ENCODE results near the gene SEMA7A. TPM values are rescaled to one million over a fixed set of nuclear protein-coding genes. Genes with fewer than 3 reads are reported as not detected.

SEMA7A gene
- total and polyA plus RNA-seq, 2 of the 4 experiments (the other 2 are of a cell fraction), result 30.5 to 87.3 TPM

DNA sequence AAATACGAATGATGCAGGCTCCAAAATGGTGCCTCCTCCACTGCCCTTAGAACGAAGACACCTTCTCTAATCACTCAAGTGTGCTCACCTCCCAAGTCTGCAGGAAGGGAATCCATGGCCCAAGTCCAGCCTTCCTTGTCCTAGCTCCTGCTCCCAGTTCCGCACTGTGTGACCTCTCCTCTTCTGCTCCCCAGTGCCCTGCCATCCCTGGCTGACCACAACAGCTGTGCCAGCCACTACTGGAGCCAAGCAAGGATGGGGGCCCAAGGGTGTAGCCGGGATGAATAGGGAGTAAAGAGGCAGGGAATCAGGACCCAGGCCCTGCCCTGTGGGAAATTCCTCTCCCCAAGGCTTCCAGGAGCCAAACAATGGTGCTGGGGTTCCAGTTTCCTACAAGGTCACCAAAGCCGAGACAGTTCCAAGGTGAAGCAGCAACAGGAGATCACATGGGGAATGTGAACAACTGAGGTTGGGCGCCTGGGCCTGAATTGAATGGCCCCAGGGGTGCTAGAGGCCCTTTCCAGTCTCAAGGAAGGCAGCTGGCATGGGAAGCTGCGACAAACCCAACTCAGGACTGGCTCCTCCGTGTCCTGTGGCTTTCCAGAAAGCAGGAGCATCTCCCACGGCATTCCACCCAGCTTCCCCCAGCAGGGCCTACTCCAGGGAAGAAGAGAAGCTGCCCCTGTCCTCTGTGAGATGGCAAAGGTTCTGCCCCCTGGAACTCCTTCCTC lies 20.2 kb downstream of the SEMA7A start:
- CTCF ChIA-PET, result interaction anchor here (0.6 kb wide), 1 partner anchor 19 kb away, joined by 3 read pairs; no protein-coding TSS in a partner anchor
- H3K36me3 ChIP-seq (ENCODE audit: control insufficient read depth, insufficient read depth, low read length), result peaks cover 10% of the 10 kb centered on the region

More for the DNA sequence above, 20.2 kb downstream of the SEMA7A start:
- no peak overlapping the region for H2BK5ac ChIP-seq (ENCODE audit: low read depth, low read length, poor library complexity, severe bottlenecking)
- DNase-seq (no peak), ATAC-seq (ENCODE audit: low read depth) (no peak)
- in situ Hi-C loops (cut with MboI; ENCODE audit: low sequenced_read_pairs) (no loop called here), intact Hi-C loops (cut with micrococcal nuclease) (no loop called here), dilution Hi-C loops (cut with HindIII; ENCODE audit: low sequenced_read_pairs, unreplicated experiment) (no loop called here)
- no peak overlapping the region for H3K56ac ChIP-seq (ENCODE audit: extremely low read depth, insufficient read depth, low read length)
- H3K27ac ChIP-seq (ENCODE audit: insufficient read depth, low read length), result no peak overlapping the region
- H3K14ac ChIP-seq (replicated peaks; ENCODE audit: low read depth, low read length), result no peak overlapping the region
- H4K91ac ChIP-seq (ENCODE audit: insufficient read depth, low read depth, low read length), result no peak overlapping the region
- H3K4me2 ChIP-seq (ENCODE audit: low read depth, low read length), result no peak overlapping the region
- no peaks in the 10 kb centered on the region for H3K27me3 ChIP-seq (ENCODE audit: control insufficient read depth, insufficient read depth, low read length)
- H3K4me1 ChIP-seq (ENCODE audit: control insufficient read depth, insufficient read depth, low read length), result peaks cover 5% of the 10 kb centered on the region
- H2AK9ac ChIP-seq (replicated peaks; ENCODE audit: low read depth, low read length, poor library complexity), result peak overlapping the region; percentile 14
- H3K4me3 ChIP-seq (ENCODE audit: insufficient read depth, low read depth, low read length), result no peak overlapping the region
- WGBS, 2 experiments (ENCODE audit: extremely low coverage in 2 of 2, insufficient read length in 1 of 2), result 85% methylated on average over 2 of the region's 9 CpGs; no CpG with 5 or more reads in 1 of the 2 experiments
- H2BK20ac ChIP-seq (ENCODE audit: low read depth, low read length), result no peak overlapping the region
- H2BK15ac ChIP-seq (ENCODE audit: low read depth, low read length), result no peak overlapping the region
- no peak overlapping the region for H3K4ac ChIP-seq (ENCODE audit: low read depth, low read length)
- no TSS peak for BruUV-seq (replicated peaks)
- H3K18ac ChIP-seq (ENCODE audit: low read depth, low read length), result no peak overlapping the region
- no peak overlapping the region for H4K8ac ChIP-seq (ENCODE audit: low read depth in 2 of 2, low read length in 2 of 2)
- peaks cover 18 to 51% of the 10 kb centered on the region in 2 experiments for H3K79me1 ChIP-seq (ENCODE audit: low read depth in 1 of 2, low read length in 2 of 2)
- no peak overlapping the region for H4K5ac ChIP-seq (ENCODE audit: low read depth, low read length)
- no peak overlapping the region for H2BK120ac ChIP-seq (ENCODE audit: low read depth, low read length)
- no peak overlapping the region for H2AK5ac ChIP-seq (ENCODE audit: low read depth, low read length)
- H2AFZ ChIP-seq (replicated peaks; ENCODE audit: low read length, poor library complexity), result peak overlapping the region; percentile 48
- no peak overlapping the region for H3K9ac ChIP-seq (ENCODE audit: low read depth, low read length)
- H4K20me1 ChIP-seq (ENCODE audit: insufficient read depth, low read length), result no peaks in the 10 kb centered on the region
- POLR2A ChIA-PET (ENCODE audit: unreplicated experiment), result no interaction called here
- TF ChIP-seq CEBPB (IDR thresholded peaks at IDR 0.05; ENCODE audit: low read depth, low read length), result no peak
- H3K9me3 ChIP-seq (ENCODE audit: control insufficient read depth, insufficient read depth, low read length), result no peaks in the 10 kb centered on the region
- no peak overlapping the region for H3K23ac ChIP-seq (ENCODE audit: low read depth, low read length)
- H3K9me1 ChIP-seq (ENCODE audit: insufficient read depth, low read length), result peaks cover 12% of the 10 kb centered on the region
